Smooth muscle cell of the brain vasculature (primary cell): ENCODE measurements around the gene GABRD.

ENCODE experiments used
- DNase-seq: peaks from one replicate; pipeline ENCODE4 v3.0.0-alpha.2; 2012; ENCODE audit warnings: low read depth, low spot score

Gene GABRD

DNA sequence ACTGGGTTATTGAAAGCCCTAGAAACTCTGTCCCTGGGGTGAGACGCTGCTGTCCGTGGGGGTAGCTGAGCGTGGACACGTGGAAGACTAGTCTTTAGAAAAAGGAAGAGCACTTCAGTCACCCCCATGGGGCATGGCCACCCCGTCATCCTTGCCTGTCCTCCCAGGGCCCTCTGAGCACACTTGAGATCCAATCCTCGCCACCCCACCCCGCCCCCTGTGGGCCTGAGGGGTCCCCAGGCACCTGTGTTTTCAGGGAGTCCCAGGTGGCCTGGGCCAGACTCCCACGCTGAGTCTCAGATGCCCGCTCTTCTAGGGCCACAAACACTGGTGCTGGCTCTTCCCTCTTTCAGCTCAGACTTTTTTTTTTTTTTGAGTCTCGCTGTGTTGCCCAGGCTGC is 33.6 kb downstream of the GABRD start:
- no peak for DNase-seq

DNA sequence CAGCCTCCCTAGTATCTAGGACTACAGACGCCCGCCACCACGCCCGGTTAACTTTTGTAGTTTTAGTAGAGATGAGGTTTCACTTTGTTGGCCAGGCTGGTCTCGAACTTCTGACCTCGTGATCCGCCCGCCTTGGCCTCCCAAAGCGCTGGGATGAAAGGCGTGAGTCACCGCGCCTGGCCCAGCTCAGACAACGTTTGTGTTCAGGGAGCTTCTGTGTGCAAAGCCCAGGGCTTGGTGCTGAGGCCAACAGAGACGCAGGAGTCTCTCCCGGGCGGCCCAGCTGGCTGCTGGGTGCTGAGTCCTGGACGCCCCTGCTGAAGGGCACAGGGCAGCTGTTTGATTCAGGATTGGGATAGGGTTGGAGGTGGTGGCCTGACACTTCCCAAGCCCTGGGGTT is 34.1 kb downstream of the GABRD start:
- DNase-seq: no peak

DNA sequence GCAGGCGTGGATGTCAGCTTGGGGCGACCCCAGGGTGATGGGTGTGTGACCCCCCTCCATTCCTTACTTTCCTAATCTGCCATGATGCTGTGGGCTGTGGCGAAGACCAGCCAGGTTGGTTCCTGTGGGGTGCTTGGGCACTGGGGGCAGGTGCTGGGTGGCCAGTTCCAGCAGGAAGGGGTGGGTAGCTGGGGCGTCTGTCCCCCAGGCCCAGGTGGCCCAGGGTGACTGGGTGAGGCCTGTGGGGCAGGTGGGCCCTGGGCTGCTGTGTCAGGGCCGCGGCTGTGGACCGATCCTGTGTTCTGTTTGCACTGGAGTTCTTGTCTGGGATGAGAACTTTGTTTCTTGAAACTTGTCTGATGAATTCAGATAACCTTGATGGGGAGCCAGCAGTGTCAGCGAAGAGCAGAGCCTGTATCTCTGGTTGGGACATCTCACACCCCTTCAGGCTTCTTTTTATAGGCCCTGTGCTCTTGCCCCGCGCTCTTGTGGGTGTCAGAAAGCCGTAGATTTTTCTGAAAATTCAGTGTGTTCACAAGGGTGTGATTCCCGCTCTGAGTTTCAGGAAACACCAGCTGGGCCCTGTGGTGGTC is 34.7 kb downstream of the GABRD start:
- DNase-seq: no peak

DNA sequence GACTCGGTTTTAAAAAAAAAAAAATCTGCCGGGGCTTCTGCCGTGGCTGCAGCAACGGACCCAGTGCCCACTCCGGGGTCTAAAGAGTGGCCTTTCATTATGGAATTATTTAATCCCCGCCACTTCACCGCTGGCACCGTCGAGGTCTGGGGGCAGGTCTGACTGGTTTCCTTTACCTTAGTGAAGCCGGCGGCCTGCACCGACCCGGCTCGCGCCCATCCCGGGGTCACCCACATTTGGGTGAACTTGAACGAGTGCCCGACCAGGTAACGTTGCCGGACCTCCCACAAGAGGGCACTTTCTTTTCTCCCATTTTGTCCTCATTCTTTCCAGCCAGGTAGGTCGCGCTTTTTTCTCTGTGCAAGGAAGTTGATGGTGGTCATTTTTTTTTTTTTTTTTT is 35.4 kb downstream of the GABRD start:
- DNase-seq: no peak

DNA sequence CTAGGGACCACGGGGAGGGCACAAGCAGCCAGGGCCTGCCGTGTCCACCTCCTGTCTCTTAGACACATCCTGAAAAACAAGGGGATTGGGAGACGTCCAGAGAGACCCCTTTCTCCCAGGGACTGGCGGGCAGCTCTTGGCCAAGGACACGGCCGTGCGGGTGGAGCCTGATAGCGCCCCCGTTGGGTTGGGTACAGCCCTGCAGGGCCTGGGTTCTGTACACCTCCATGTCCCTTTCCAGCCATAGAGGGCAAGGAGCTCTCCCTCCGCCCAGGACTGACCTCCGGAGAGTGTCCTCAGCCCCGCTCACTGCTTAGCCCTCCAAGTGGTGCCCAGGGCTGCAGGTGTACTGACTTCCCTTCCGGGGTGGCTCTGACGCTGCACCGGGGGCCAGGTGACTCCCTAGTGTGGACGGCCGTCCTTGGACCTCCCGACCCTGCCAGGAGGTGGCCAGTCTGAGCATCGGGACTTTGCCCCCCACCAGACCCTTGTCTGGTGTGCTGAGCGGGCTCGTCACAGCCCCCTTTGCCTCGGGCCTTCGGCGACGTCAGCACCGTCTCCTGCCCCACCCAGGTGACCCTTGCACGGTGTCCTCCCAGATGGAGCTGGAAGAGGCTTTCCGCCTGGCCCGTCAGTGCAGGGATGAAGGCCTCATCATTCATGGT is 36.9 kb downstream of the GABRD start:
- DNase-seq: no peak

DNA sequence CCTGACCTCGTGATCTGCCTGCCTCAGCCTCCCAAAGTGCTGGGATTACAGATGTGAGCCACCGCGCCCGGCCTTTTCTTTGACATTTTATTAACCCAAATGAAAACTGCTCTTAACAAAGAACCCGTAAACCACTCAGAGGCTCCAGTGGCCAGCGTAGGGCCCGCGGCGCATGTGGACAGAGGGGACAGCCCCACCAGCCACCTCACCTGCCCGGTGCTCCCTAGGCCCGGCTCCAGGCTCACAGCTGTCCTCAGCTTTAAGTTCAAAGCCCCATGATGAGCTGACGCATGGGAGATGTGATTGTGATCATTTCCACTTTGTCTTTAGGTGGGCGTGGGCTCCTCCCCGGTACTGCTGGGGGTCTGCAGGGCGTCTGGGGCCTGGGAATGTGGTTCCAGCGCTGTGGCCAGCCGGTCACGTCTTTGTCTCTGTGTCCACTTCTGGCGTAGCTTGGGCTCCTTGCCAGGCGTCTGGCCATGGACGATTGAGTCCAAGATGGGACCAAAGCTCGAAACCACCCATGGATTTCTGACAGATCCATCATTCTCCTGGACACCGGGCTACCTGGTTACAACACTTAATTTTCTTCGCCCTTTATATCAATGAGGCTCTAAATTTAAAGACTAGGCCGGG is 37.9 kb downstream of the GABRD start:
- no peak for DNase-seq

DNA sequence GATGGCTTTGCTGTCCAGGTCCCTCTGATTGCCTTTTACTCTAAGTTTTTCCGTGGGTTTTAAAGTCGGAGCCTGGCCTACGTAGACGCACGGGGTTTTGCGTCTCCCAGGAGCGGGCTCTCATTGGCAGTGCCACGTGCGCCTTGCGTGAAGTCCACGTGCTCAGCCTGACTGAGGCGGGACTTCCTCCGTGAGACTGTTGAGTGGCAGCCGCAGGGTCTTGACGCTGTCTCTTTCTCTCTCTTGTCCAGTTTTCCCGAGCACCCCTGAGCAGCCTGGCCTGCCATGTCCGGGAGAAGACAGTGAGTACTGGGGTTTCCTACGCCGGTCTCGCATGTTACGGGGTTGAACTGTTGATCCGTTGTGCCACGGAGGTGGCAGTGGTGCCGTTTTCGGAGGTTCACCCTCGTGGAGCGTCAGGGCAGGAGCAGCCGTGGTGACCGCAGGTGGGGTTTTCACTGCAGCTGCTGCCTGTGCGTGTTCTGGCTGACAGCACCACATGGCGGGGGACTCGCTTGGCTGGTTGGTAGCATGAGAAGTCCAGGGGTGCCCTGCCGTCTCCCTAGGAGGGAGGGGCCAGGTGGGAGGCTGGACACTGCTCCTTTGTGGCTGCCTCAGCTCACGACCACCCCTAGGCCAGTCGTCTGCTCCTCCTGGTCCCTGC is 40.3 kb downstream of the GABRD start:
- no peak for DNase-seq

DNA sequence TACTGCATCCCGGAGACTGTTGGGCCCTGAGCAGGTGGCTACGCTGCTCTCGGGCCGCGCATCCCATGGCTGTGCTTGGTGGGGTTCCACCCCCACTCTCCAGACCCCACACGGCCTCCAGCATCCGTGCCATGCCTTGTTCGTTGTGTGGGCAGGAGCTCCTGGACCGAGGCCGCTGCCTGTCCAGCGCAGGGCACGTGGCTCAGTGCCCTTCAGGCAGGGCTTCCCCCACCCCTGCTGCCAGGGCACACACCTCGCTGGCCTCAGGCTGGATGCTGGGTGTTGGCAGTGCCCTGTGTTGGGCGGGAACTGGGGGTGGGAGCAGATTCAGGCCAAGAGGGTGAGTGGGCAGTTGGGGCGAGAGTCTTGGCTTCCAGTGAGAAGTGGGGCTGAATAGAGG is 40.9 kb downstream of the GABRD start:
- no peak for DNase-seq

DNA sequence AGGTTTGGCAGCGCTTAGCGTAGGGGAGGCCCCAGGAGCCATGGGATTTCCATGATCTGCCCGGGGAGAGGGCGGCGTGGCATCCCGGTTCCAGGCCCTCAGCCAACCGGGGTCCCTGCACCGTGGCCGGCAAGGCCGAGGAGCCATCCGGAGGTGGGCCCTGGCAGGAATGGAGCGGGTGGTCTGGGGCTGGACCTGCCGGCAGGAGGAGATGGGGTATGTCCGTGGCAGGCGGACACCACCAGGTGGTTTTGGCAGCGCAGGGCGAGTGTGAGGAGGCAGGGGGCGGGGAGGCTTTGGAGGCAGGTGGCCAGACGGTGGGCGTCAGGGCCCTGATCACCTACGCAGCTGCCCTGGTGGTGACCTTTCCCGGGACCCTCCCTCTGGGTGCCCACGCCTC is 41.4 kb downstream of the GABRD start:
- DNase-seq: no peak

DNA sequence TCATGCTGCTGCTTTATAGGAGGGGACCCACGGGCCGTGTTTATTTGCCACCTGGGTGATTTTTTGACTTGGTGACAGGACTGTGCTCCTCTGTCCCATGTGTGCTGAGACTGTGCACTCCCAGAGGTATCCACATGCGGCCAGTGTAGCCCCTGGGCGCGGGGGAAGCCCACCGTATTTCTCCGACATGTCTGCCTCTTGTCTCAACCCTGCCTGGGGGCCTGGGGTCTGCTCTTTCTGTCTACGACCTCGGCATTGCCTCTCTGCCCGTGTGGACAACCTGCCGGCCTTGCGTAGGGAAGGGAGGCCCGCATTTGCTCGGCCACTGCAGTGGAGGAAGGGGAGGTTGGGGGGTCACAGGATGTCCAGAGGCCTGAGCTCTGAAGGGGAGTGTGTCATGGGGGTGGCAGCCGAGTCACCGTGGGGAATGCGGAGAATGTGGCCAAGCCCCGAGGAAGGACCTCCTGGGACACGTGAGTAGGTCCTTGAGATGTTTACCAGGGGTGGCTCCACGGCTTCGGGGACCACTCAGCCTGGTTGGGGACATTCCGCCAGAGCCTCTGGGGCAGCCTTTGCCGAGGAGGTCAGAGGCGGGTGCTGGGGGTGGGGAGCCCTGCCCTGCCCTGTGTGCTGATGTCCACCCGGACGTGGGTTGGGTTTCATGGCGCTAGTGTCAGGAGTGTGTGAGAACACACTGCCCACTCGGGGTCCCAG is 42.1 kb downstream of the GABRD start:
- no peak for DNase-seq

DNA sequence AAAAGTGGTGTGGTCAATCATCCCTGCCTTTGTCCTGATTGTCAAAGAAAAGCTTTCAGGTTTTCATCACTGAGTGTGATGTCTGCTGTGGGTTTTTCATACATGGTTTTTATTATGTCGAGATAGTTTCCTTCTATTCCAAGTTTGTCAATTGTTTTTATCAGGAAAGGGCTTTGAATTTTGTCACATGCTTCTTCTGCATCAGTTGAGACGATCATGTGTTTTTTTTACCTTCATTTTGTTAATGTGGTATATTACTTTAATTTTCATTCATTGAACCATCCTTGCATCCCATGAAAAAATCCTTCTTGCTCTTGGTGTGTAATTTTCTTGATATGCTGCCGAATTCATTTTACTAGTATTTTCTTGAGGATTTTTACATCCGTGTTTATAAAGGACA is 46.6 kb downstream of the GABRD start:
- no peak for DNase-seq

DNA sequence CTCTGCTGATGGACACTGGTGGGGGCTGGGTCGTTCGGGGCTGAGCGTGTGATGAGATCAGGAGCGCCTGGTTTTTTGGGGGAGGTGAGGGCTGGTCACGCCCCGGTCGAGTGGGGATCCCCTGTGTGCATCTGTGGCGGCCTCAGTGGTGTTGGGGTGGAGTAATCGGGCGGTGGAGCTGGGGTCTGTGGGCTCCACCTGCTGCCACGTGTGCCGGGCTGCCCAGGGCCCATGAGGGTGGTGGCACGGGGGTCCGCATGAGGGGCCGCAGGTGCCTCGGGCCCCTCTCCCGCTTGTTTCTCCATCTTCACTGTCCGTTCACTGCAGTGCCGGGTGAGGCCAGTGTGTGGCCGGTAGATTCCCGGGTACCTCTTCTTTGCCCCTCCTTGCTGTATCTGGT is 48.2 kb downstream of the GABRD start:
- DNase-seq: no peak

DNA sequence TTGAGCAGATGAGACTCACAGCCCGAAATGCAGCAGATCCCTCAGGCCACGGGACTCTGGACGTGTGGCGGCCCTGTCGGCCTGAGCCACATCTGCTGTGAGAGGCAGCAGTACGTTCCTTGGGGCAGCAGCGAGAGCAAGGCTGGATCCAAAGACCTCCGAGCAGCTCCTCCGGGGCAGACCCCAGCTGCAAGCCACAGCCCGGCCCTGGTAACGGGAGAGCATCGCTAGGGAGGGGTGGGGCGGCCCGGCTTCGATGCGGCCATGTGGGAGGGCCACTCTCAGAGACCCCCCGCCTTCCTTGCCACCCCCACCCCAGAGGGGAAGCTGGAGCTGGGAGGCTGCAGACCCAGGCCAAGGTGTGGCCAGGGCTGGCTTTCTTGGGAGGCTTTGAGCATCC is 48.8 kb downstream of the GABRD start:
- DNase-seq: no peak

DNA sequence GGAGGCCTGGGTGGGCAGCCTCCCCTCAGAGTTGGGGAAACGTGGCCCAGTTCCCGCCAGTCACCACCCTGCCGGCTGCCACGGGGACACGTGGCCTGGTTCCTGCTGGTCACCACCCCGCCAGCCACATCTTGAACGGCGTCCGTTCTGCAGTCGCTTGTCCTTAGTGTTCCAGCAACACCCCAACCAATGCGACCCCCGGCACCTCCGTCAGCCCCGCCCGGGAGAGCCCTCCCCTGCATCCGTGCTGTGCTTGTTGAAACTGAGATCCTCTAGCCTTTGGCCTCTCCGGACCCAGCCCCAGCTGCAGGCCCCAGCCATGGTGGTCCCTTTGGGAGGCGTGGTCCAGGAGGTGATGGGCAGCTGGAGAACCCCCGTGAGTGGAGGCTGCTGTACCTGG is 49.8 kb downstream of the GABRD start:
- no peak for DNase-seq

DNA sequence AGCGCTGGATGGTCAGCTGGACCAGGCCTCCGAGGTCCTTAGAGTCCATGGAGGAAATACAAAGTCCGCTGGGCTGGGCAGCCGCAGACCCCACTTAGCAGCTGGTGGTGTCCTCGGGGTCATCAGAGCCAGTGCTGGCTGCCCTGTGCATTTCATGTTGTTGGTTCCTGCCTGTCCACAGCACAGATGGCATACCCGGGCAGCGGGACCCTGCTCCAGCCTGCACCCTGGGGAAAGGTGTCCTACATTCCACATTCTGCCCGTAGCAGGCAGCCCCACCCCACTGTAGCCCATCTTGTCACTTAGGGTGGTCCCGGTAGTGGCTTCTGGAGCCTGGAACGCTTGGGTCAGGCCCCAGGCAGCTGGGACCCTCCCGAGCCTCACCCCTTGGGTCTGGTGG is 50.9 kb downstream of the GABRD start:
- DNase-seq: no peak

DNA sequence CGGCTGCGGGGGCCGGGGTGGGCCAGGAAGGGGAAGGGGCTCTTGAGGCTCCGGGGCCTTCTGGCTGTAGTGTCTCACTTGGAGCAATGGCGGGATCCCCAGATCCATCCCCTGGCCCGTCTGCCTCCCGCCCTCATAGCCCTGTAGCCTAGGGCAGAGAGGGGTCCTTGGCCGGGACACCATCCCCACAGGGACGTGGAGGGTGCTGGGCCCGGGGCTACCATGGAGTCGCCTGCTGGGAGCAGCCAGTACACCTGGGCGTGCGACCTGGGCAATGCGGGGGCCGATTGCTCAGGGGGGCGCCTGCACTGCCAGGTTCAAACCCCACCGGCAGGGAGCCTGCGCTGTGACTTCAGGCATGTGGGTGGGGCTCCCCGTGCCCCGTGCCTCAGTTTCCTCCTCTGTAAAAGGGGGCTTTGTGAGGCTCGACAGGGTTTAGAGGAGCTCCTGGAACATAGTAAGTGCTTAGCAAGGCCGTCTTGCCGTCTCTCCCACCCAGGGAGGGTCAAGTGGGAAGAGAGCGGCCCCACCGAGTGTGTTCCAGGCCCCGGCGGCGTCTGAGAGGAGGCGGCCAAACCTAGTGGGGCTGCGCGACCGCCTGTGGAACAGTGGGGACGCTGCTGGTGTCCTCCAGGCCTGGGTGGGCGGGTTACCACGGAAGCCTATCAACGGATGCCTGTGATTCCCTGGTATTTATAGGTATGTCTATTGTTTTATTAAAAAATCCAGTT is 51.8 kb downstream of the GABRD start:
- no peak for DNase-seq

DNA sequence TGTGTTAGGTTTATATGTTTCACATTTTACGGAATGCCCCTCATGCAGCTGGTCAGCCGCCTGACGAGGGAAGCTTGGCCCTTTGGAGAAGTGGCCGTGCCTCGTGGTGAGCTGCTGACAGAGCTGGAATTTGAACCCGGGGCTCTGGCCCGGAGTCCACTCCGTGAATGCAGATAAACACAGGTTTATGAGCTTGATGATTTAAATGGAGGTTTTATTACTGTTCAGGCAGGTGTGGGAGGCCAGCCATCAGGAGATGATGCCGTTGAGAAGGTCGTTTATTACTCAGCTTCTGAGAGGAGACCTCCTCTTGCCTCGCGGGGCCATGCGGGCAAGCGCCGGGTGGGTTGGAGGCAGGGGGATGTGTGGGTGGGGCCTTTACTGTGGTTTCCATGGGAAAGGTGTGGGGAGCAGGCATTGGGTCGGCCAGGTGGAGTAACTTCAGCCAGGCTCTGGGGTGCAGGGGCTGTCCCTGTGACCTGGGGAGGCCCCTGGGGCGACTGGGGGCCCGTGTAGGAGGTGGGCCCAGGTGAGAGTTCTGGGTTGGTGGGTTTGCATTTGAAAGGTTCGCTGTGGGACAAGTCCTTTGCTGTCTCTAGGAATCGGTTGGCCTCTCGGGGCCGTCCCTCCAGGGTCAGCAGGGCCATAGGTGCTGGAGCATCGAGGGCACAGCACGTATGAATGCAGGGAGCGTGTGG is 53.1 kb downstream of the GABRD start:
- no peak for DNase-seq

DNA sequence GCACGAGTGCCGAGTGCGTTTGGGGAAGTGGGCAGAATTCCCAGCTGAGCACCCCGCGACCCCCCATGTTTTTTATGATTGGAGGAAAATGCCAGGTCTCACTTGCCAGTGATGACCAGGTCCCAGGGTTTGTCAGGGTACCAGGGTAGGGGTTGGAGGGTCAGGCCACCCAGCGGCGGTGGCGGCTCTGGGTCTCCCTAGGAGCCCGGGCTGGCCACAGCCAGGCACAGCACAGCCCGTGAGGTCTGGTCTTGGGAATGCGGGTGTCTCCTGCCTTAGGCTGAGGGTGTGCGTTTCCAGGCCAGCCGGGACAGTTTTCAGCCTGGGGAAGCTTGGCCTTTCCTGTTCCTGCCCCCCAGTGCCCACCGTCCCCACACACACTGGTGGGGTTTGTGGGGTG is 53.7 kb downstream of the GABRD start:
- no peak for DNase-seq

DNA sequence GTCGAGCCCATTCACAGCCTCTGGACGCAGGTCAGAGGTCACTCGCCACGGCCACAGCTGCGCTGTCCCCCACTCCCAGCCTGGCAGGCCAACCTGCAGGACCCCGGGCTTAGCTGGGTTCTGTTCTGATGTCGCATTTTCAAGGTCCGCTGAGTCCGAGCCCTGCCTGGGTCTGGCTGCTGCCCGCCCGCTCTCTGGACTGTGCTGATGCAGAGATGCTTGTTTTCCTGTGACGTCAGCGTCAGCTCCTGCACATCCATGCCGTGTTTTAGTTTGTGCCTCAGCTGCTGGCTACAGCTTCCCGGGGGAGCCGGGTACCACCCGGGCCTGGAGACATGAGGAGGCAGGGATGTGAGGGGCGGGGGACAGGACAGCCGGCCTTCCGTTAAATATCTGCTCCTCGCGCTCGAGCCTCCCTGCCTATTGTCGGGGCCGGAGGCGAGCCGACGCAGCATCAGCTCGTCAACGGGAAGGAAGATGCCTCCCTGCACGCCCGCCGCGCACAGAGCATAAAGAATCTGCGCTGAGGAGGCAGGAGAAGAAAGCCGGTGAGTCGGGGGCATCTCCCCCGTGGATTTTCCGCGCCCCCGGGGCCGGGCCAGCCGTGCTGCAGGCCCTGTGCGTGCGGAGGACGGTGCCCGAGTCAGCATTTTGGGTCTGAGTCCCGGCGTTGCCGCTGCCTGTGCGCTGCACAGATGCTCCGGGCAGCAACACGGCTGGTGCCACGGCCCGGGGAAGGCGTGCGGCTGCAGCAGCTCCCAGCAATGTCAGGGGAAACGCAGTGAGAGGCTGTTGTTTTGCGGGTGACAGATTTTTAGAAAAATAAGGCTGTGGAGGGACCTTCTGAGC is 54.5 kb downstream of the GABRD start:
- peak; percentile 13 for DNase-seq

DNA sequence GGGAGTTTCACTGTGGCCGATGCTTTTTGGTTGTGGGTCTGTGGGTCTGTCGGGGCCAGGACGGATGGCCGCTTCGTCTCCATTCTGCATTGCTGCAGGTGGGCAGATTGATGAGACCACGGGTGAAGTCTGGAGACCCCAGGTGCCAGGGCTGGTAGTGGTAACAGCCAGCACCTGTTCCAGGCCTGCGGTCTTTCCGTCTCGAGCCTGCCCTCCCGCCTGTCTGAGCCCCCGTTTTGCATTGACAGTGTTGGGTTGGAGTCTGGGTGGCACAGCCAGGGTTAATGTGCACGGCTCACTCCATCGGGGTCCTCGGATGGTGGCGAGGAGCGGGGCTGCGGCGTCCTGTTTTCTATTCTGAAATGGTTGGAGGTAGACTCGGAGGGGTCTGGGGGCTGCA is 55.3 kb downstream of the GABRD start:
- DNase-seq: no peak
